Measurements from ENCODE around the gene CFB.
A peak's percentile ranks its signal among the peaks of the same experiment; 100 is the strongest.

CFB gene

GRCh38 chr6:31952890-31953289, 7.0 kb downstream of the CFB start:
- peaks cover 8% of the 10 kb centered on the region for H3K4me1 Mint-ChIP-seq
- peak overlapping the region; percentile 18 for H3K27ac Mint-ChIP-seq
- no peaks in the 10 kb centered on the region for H3K27me3 Mint-ChIP-seq
- no peak for ATAC-seq
- no peaks in the 10 kb centered on the region for H3K9me3 Mint-ChIP-seq
- no peak overlapping the region for H3K4me3 Mint-ChIP-seq
- H3K36me3 Mint-ChIP-seq: peaks cover 36% of the 10 kb centered on the region

DNA sequence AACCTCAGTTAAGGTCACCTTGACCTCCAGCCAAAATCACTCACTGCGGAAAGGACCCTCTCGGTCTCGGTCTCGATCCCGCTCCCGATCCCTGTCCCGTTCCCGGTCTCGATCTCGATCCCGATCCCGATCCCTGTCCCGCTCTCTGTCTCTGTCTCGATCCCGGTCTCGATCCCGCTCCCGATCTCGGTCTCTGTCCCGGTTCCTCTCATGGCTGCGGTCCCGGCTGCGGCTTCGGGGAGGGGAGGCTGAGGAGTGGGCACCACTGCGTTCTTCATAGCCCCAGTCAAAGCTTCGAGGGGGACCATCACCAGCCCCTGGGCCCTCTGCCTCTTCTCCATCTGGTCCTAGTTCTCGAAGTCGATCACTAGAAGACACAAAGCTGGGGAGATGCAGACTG, 8.6 kb downstream of the CFB start:
- Mint-ChIP-seq H3K27me3 (no peaks in the 10 kb centered on the region), H3K36me3 (peaks cover 36% of the 10 kb centered on the region), H3K27ac (no peak overlapping the region), H3K4me3 (no peak overlapping the region), H3K9me3 (no peaks in the 10 kb centered on the region), H3K4me1 (peaks cover 21% of the 10 kb centered on the region)
- ATAC-seq: no peak

DNA sequence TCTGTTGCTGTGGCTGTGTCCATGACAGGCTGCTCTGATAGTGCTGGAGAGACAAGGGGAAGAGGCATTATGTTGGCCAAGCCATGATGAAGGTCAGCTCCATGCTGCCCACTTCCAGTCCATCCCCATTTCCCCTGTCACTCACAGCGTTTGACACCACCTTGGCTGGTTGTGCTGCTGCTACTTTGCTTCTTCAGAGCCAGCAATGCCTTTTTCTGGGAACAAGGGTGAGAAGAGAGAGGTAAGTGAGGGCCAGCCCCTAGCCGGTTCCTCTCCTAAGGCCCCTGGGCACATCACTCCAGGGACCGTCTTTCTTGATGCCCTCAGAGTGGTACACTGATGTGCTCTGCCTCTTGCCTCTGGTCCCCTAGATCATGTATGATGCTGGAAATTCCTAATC, 10.9 kb downstream of the CFB start:
- H3K27me3 Mint-ChIP-seq: no peaks in the 10 kb centered on the region
- peak overlapping the region; percentile 67 for H3K4me3 Mint-ChIP-seq
- peaks cover 52% of the 10 kb centered on the region for H3K36me3 Mint-ChIP-seq
- H3K9me3 Mint-ChIP-seq: no peaks in the 10 kb centered on the region
- peaks cover 40% of the 10 kb centered on the region for H3K4me1 Mint-ChIP-seq
- H3K27ac Mint-ChIP-seq: no peak overlapping the region
- no peak for ATAC-seq

DNA sequence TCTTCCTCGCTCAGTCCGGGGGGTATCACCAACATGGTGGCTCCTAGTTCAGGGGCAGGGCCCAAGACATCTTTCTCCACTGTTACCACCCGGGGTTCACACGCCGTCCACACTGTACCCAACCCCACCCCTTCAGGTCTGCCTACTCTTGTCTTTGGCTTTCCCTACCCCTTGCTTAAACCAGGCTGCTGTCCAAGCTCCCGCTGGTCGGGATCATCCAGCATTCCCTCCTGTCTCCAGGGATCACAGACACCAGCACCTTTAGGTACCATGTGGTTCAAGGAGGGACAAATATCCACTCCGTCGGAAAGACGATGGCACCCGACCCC, 12.5 kb downstream of the CFB start:
- ATAC-seq: no peak
- Mint-ChIP-seq H3K36me3 (peaks cover 59% of the 10 kb centered on the region), H3K4me3 (peak overlapping the region; percentile 95), H3K27ac (peak overlapping the region; percentile 87), H3K9me3 (no peaks in the 10 kb centered on the region), H3K4me1 (peaks cover 47% of the 10 kb centered on the region), H3K27me3 (no peaks in the 10 kb centered on the region)

DNA sequence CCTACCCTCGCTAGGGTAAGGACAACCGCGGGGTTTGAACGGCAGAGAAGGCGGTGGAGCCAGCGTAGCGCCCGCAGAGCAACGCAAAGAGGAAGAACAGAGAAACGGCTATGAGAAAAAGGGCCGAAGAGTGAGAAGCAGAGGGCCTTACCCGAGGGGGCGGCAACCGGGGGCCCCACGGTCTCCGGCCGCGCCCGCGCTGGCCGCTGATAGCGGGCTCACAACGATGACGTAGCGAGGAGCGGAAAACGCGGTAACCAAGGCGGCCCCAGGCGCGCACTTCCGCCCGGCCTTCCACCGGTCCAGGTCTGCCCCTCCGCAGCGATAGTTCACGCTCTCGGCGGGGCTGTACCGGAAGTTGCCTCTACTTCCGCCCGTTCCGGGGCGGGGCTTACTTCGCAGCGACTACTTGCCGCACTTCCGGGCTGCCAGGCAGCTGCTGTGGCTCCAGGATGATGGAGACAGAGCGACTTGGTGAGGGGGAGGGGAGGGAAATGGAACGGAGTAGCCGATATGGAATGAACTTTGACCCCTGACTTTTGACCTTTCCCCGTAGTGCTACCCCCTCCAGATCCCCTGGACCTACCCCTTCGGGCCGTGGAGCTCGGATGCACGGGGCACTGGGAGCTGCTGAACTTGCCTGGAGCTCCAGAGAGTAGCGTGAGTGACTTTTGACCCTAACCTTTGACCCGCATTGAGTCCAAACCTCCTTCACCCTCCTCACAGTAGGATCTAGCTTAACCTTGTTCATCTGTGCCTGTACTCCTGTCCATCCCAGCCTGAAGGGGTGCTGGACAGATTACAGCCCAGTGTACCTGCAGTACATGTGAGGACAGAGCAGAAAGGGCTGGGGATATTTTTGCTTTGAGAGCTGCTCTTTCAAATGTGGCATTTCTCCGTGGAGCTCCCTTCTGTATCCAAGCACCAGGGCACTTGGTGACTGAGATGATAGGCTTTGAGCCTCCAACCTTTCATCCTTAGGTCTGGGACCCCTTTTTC, 13.1 kb downstream of the CFB start, which contains the start of the genes NELFE and SKIC2:
Gene NELFE, minus strand, starts transcription at position 231 of the 999 bp plus-strand sequence. CDS start 525 bp downstream, outside the sequence.
Gene SKIC2, plus strand, starts transcription at position 435 of the 999 bp plus-strand sequence. Its CDS starts 18 bp downstream, at position 453.
- Mint-ChIP-seq H3K4me3 (peak within 1 kb of the TSS; percentile 95), H3K9me3 (no peaks in the 10 kb centered on the region), H3K36me3 (peaks cover 59% of the 10 kb centered on the region), H3K27me3 (no peaks in the 10 kb centered on the region), H3K27ac (peak within 1 kb of the TSS; percentile 87), H3K4me1 (peaks cover 47% of the 10 kb centered on the region)
- peak; percentile 100 for ATAC-seq

DNA sequence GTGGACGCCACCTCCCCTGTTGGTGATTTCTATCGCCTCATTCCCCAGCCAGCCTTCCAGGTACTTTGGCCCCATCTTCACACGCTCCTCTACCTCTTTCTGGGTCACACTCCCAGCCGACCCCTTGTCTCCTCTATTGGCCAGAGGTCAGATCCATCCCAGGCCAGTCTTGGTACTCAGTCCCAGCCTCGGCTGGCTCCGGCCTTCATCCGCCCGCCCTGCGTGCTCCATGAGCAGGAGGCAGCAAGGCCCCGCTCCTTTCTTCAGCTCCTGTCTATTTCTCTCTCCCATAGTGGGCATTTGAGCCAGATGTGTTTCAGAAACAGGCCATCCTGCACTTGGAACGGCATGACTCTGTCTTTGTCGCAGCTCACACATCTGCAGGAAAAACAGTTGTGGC, 15.7 kb downstream of the CFB start:
- Mint-ChIP-seq H3K4me1 (peaks cover 47% of the 10 kb centered on the region), H3K4me3 (no peak overlapping the region), H3K36me3 (peaks cover 62% of the 10 kb centered on the region), H3K9me3 (no peaks in the 10 kb centered on the region), H3K27me3 (no peaks in the 10 kb centered on the region), H3K27ac (peak overlapping the region; percentile 87)
- no peak for ATAC-seq

- Mint-ChIP-seq H3K9me3 (no peaks in the 10 kb centered on the region), H3K27ac (peak overlapping the region; percentile 18), H3K4me1 (peaks cover 44% of the 10 kb centered on the region), H3K4me3 (no peak overlapping the region), H3K36me3 (peaks cover 78% of the 10 kb centered on the region), H3K27me3 (no peaks in the 10 kb centered on the region)
- no peak for ATAC-seq
Observed at GRCh38 chr6:31963921-31964320, 18.0 kb downstream of the CFB start.

DNA sequence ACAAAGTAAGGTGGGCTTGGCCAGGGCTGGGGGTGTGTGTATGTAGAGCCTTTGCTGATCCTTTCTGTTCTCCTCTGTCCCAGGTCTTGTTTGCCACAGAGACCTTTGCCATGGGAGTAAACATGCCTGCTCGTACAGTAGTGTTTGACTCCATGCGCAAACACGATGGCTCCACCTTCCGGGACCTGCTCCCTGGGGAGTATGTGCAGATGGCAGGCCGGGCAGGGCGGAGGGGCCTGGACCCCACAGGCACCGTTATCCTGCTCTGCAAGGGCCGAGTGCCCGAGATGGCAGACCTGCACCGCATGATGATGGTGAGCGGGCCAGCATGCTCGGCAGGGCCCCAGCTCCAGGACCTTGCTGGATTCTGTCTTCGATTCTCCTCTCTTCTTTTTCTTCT, 19.8 kb downstream of the CFB start:
- H3K9me3 Mint-ChIP-seq: no peaks in the 10 kb centered on the region
- no peaks in the 10 kb centered on the region for H3K27me3 Mint-ChIP-seq
- H3K27ac Mint-ChIP-seq: no peak overlapping the region
- H3K4me3 Mint-ChIP-seq: no peak overlapping the region
- peaks cover 43% of the 10 kb centered on the region for H3K4me1 Mint-ChIP-seq
- peaks cover 87% of the 10 kb centered on the region for H3K36me3 Mint-ChIP-seq
- no peak for ATAC-seq

DNA sequence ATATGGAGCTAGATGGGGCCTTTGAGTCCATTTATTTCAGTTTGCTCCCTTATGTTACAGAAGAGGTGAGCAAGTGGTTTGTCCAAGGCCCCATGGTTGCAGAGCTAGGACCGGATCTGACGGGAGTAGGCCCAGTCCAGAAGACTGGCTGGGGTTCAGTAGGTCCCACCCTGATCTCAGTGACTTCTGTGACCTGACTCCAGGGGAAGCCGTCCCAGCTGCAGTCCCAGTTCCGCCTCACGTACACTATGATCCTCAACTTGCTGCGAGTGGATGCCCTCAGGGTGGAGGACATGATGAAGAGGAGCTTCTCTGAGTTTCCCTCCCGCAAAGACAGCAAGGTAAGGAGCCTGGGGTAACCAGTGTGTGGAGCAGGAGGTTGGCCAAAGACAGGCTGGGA, 20.6 kb downstream of the CFB start:
- peaks cover 79% of the 10 kb centered on the region for H3K36me3 Mint-ChIP-seq
- no peak overlapping the region for H3K27ac Mint-ChIP-seq
- H3K9me3 Mint-ChIP-seq: no peaks in the 10 kb centered on the region
- no peaks in the 10 kb centered on the region for H3K27me3 Mint-ChIP-seq
- ATAC-seq: no peak
- no peak overlapping the region for H3K4me3 Mint-ChIP-seq
- H3K4me1 Mint-ChIP-seq: peaks cover 45% of the 10 kb centered on the region

- no peaks in the 10 kb centered on the region for H3K9me3 Mint-ChIP-seq
- peaks cover 38% of the 10 kb centered on the region for H3K4me1 Mint-ChIP-seq
- H3K27ac Mint-ChIP-seq: no peak overlapping the region
- peaks cover 72% of the 10 kb centered on the region for H3K36me3 Mint-ChIP-seq
- ATAC-seq: no peak
- H3K27me3 Mint-ChIP-seq: no peaks in the 10 kb centered on the region
- no peak overlapping the region for H3K4me3 Mint-ChIP-seq
Observed at GRCh38 chr6:31966997-31967925, 21.4 kb downstream of the CFB start.

DNA sequence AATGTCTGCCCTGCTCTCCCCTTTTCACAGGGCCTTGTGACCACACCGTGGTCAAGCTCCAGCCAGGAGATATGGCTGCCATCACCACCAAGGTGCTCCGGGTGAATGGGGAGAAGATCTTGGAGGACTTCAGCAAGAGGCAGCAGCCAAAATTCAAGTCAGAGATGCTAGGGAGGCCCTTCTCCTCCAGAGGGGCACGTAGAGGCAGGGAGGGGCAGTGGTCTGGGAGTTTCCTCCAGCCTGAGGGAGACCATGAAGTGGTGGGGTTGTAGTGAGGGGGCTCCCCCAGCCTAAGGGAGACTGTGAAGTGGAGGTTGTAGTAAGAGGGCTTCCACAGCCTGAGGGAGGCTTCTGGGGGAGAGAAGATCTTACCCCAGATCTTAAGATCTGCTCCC, 22.0 kb downstream of the CFB start:
- no peaks in the 10 kb centered on the region for H3K9me3 Mint-ChIP-seq
- H3K4me3 Mint-ChIP-seq: no peak overlapping the region
- no peak overlapping the region for H3K27ac Mint-ChIP-seq
- H3K4me1 Mint-ChIP-seq: peaks cover 41% of the 10 kb centered on the region
- peaks cover 65% of the 10 kb centered on the region for H3K36me3 Mint-ChIP-seq
- no peak for ATAC-seq
- H3K27me3 Mint-ChIP-seq: no peaks in the 10 kb centered on the region

DNA sequence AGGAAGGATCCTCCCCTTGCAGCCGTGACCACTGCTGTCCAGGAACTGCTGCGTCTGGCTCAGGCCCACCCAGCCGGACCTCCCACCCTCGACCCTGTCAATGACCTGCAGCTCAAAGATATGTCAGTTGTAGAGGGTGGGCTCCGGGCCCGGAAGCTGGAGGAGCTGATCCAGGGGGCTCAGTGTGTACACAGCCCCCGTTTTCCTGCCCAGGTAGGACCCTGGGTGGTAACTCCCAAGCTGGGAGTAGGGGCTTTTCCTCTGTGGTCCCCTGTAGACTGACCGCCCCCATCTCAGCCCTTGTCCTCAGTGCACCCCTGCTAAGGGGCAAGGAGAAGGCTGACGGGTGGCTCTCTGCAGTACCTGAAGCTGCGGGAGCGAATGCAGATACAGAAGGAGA, 22.4 kb downstream of the CFB start:
- H3K27ac Mint-ChIP-seq: no peak overlapping the region
- peaks cover 61% of the 10 kb centered on the region for H3K36me3 Mint-ChIP-seq
- no peaks in the 10 kb centered on the region for H3K27me3 Mint-ChIP-seq
- no peak overlapping the region for H3K4me3 Mint-ChIP-seq
- ATAC-seq: no peak
- peaks cover 45% of the 10 kb centered on the region for H3K4me1 Mint-ChIP-seq
- no peaks in the 10 kb centered on the region for H3K9me3 Mint-ChIP-seq

DNA sequence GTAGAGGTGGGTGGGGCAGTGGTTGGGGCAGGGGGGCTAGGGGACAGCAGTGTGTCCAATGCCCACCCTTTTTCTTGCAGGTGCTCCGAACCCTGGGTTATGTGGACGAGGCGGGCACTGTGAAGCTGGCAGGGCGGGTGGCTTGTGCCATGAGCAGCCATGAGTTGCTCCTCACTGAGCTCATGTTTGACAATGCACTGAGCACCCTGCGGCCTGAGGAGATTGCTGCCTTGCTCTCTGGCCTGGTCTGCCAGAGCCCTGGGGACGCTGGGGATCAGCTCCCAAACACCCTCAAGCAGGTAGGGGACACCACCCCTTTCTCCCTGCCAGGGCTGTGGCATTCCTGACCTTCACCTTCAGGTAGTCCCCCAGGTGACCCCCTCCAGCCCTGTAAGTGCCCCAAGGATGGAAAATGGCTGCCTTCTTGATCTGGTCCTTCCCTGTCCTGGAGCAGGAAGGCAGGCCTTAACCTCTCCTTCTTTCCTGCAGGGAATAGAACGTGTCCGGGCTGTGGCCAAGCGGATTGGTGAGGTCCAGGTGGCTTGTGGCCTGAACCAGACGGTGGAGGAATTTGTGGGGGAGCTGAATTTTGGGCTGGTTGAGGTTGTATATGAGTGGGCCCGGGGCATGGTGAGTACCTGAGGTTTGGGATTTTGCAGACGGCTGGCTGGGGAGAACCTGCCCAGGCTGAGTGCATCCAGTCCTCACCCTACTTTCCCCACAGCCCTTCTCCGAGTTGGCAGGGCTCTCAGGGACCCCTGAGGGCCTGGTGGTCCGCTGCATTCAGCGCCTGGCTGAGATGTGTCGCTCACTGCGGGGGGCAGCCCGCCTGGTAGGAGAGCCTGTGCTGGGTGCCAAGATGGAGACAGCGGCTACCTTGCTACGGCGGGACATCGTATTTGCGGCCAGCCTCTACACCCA, 23.2 kb downstream of the CFB start:
- peak overlapping the region; percentile 94 for H3K27ac Mint-ChIP-seq
- peaks cover 52% of the 10 kb centered on the region for H3K4me1 Mint-ChIP-seq
- no peak for ATAC-seq
- no peaks in the 10 kb centered on the region for H3K27me3 Mint-ChIP-seq
- H3K4me3 Mint-ChIP-seq: no peak overlapping the region
- no peaks in the 10 kb centered on the region for H3K9me3 Mint-ChIP-seq
- H3K36me3 Mint-ChIP-seq: peaks cover 54% of the 10 kb centered on the region

DNA sequence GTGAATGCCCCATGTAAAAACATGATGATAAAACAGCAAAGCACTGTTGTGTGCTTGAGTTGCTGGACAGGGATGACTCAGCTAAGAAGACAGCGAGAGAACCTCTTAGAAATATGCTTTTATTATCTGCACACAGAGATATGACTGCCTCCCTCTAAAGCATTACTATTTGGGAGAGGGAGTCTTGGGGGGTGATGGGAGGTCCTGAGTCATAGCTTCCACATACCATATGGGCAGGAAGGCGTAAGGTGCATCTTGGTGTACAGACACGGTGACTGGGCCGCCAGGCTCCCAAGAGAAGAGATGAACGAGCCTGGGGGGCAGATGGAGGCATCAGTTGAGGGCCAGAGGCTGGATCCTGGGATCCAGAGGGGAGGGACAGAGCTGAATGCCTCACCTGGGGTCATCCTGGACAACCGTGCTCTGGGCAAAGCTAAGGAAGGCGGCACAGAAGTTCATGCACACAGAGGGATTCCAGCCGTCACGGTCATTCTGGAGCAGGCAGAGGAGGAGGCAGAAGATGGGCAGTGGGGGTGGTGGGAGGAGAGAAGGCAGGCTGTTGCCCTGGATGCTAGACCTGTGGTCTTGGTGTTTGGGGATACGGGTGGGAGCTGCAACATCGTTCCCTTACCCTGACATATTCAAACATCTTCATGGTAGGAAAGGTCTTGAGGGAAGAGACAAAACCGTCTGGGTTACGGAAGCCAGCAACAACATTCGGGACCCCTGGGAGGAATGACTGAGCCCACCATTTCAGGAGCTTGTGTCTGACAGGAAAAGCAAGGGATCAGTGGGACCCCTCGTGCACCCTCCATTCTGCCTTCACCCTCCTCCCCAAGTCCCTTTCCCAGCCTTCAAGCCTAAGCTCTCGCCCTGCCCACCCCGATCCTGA, 24.1 kb downstream of the CFB start:
- H3K27ac Mint-ChIP-seq: peak overlapping the region; percentile 94
- H3K9me3 Mint-ChIP-seq: no peaks in the 10 kb centered on the region
- no peak for ATAC-seq
- peaks cover 55% of the 10 kb centered on the region for H3K4me1 Mint-ChIP-seq
- peak overlapping the region; percentile 89 for H3K4me3 Mint-ChIP-seq
- peaks cover 48% of the 10 kb centered on the region for H3K36me3 Mint-ChIP-seq
- no peaks in the 10 kb centered on the region for H3K27me3 Mint-ChIP-seq

All from stimulated activated memory B cell treated with anti-CD40 and anti-IgM and Interleukin-4, amounts not matched to agents 10 μg/mL and 1 μg/mL and 100 μg/mL, for 72 hours (primary cell).